PC-9 (cell line): ENCODE data around the gene ESPL1. TPM values are rescaled to one million over a fixed set of nuclear protein-coding genes. Genes with fewer than 3 reads are reported as not detected.
"Not testable (repeated sequence)": the region's sequence is repeated elsewhere in the genome, so short reads cannot be mapped to it uniquely, and the experiment has no call there.

Experiments used
- BruUV-seq: library from RNA; stranded (reverse); fragments of 400-500 nt; replicated peaks from 2 replicates; lab custom pipeline; 2021; lab: Mats Ljungman, UMichigan
- CTCF ChIA-PET: fragments of 300-600 bp; sonication (Branson Sonifier 250); formaldehyde crosslinking; loops from one replicate; lab custom pipeline; 2022; ENCODE audit warnings: antibody characterized with exemption; lab: Charles Lee
- POLR2A ChIA-PET: fragments of 300-600 bp; sonication (Branson Sonifier 250); formaldehyde crosslinking; loops from one replicate; lab custom pipeline; 2022; ENCODE audit warnings: antibody characterized with exemption; ENCODE audit not compliant: unreplicated experiment; lab: Charles Lee
- DNase-seq, 2 experiments: peaks; one replicate each; pipeline versions ENCODE4 v3.0.0 to v3.0.0-alpha.2; 2015 to 2022; ENCODE audit warnings: mixed read lengths in 1 of 2
- H2AFZ ChIP-seq: fragments of 200-600 bp; sonication (generic); 2 replicates; pipeline ENCODE4 v1.8.1; 2017; ENCODE audit warnings: antibody characterized with exemption
- H3F3A ChIP-seq: fragments of 200-600 bp; sonication (generic); 2 replicates; pipeline ENCODE4 v1.8.1; 2017; ENCODE audit warnings: antibody characterized with exemption, mild to moderate bottlenecking, low read depth; ENCODE audit not compliant: insufficient read depth
- H3K27ac ChIP-seq: fragments of 200-600 bp; sonication (generic); 2 replicates; pipeline ENCODE4 v1.6.1; 2016; ENCODE audit warnings: mixed run types
- H3K27me3 ChIP-seq: fragments of 200-600 bp; sonication (generic); 2 replicates; pipeline ENCODE4 v1.6.1; 2016; ENCODE audit warnings: low read depth, mixed run types; ENCODE audit not compliant: insufficient read depth
- H3K36me3 ChIP-seq: fragments of 200-600 bp; sonication (generic); 2 replicates; pipeline ENCODE4 v1.6.1; 2016; ENCODE audit warnings: low read depth, mixed run types
- H3K4me1 ChIP-seq: fragments of 200-600 bp; sonication (generic); replicated peaks from 2 replicates; pipeline ENCODE4 v1.6.1; 2016; ENCODE audit warnings: mixed run types; ENCODE audit not compliant: insufficient read depth
- H3K4me2 ChIP-seq: fragments of 200-600 bp; sonication (generic); 2 replicates; pipeline ENCODE4 v1.6.1; 2017; ENCODE audit warnings: mixed run types
- H3K4me3 ChIP-seq: fragments of 200-600 bp; sonication (generic); 2 replicates; pipeline ENCODE4 v1.6.1; 2016; ENCODE audit warnings: mixed run types
- H3K79me2 ChIP-seq: fragments of 200-600 bp; sonication (generic); 2 replicates; pipeline ENCODE4 v1.6.1; 2017; ENCODE audit warnings: low read depth, mixed run types
- H3K9me2 ChIP-seq: fragments of 200-600 bp; sonication (generic); 2 replicates; pipeline ENCODE4 v1.8.1; 2017; ENCODE audit warnings: mild to moderate bottlenecking; ENCODE audit not compliant: insufficient read depth
- H3K9me3 ChIP-seq: fragments of 200-600 bp; sonication (generic); 2 replicates; pipeline ENCODE4 v1.8.1; 2016; ENCODE audit warnings: low read depth; ENCODE audit not compliant: insufficient read depth
- H4K20me1 ChIP-seq: fragments of 200-600 bp; sonication (generic); 2 replicates; pipeline ENCODE4 v1.8.1; 2017; ENCODE audit not compliant: insufficient read depth
- CTCF ChIP-seq: fragments of 200-600 bp; sonication (generic); conservative IDR thresholded peaks from 2 replicates; pipeline ENCODE4 v1.6.1; 2017; ENCODE audit warnings: mixed run types, antibody characterized with exemption, mild to moderate bottlenecking, moderate library complexity
- EZH2 ChIP-seq: fragments of 200-600 bp; sonication (generic); IDR thresholded peaks from 2 replicates; pipeline ENCODE4 v1.8.0; 2017; ENCODE audit warnings: antibody characterized with exemption, low read depth
- intact Hi-C: fragments of 100-400 bp; cut with micrococcal nuclease; formaldehyde crosslinking; loops from one replicate; pipeline ENCODE4 v1.10.0; 2022; ENCODE audit not compliant: unreplicated experiment
- total RNA-seq: library from RNA; stranded (reverse); gene quantifications from 2 replicates; pipeline ENCODE4 v1.2.3, GENCODE V29; 2021

Gene ESPL1
- total RNA-seq, 1 experiment from 2014 or later = 42.0 TPM

- Histone ChIP-seq H3K9me3 (no peaks in the 10 kb centered on the region), H3F3A (peaks cover 19% of the 10 kb centered on the region), H3K4me2 (no peak overlapping the region), H2AFZ (no peak overlapping the region), H3K27me3 (no peaks in the 10 kb centered on the region), H3K9me2 (no peaks in the 10 kb centered on the region), H3K36me3 (0 out of 2 replicates have a peak, but pooled peaks cover under 1% of the 10 kb centered on the region), H3K27ac (no peak overlapping the region), H4K20me1 (no peaks in the 10 kb centered on the region), H3K79me2 (peaks cover 20% of the 10 kb centered on the region), H3K4me1 (peaks cover 19% of the 10 kb centered on the region), H3K4me3 (no peak overlapping the region)
- POLR2A ChIA-PET = no interaction called here
- CTCF ChIA-PET = interaction anchor here (0.5 kb wide), 1 partner anchor 102 kb away, joined by 8 read pairs; no protein-coding TSS in a partner anchor
- TF ChIP-seq EZH2 (no peak), CTCF (no peak)
- BruUV-seq = no TSS peak
- no peak for DNase-seq
- intact Hi-C loops = no loop called here
Measured at GRCh38 chr12:53292426-53292825, 24.3 kb downstream of the ESPL1 start.

DNA sequence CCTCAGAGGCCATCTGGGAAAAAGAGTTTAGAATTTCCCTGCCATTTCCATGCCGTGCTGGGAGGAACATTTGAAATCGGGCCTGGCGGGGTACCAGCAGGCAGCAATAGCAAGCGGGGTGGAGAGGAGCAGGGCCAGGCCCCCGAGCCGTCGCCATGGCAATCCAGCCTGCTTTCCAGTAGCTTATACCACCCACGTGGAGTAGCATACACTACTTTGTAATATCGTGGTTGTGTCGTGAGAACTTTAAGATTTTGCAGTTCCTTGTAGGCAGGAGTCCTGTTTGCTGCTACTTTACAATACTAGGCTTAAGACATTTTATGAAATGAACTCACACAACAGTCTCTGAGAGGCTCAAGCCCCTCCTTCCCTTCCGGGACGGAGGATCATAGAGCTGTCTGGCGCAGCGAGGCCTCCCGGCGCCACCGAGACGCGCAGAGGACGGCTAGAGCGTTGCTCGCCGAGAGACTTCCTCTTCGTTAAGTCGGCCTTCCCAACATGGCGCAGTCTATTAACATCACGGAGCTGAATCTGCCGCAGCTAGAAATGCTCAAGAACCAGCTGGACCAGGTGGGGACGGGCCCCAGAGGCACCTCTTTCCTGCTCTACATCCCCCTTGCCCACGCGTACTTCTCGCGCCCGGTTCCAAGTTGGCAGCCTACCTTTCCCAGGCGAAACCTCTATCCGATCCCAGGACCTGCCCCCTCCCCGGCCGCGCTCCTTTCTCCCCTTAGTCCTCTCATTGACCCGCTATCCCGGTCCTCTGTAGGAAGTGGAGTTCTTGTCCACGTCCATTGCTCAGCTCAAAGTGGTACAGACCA lies 27.2 kb downstream of the ESPL1 start, which contains the start of gene PFDN5:
TSS of gene PFDN5 (plus strand) at position 473 of the 821 bp plus-strand sequence. CDS start at position 499, 26 bp downstream.
- Histone ChIP-seq H2AFZ (peak within 1 kb of the TSS; percentile 91), H3K9me2 (no peaks in the 10 kb centered on the region), H3K4me3 (peak within 1 kb of the TSS; percentile 98), H3F3A (peaks cover 45% of the 10 kb centered on the region), H3K27ac (peak within 1 kb of the TSS; percentile 38), H3K27me3 (no peaks in the 10 kb centered on the region), H3K4me1 (peaks cover 40% of the 10 kb centered on the region), H3K79me2 (peaks cover 29% of the 10 kb centered on the region), H4K20me1 (no peaks in the 10 kb centered on the region), H3K4me2 (peak within 1 kb of the TSS; percentile 96), H3K36me3 (peaks cover 13% of the 10 kb centered on the region; the same call in 1 of the 2 replicates), H3K9me3 (no peaks in the 10 kb centered on the region)
- ChIA-PET CTCF (interaction anchor here (0.6 to 2.2 kb wide), 3 partner anchors 13 to 240 kb away, joined by 3 to 6 read pairs (median 3); partner anchors contain the start of gene AAAS), POLR2A (interaction anchor here (0.6 to 1.0 kb wide), 12 partner anchors 8 to 948 kb away, joined by 3 to 24 read pairs (median 4); partner anchors contain the start of gene AAAS)
- no TSS peak for BruUV-seq
- intact Hi-C loops = loop anchor here (2.0 to 5.0 kb wide), 2 partner anchors 26 to 243 kb away; partner anchors contain the start of genes AAAS and TNS2
- no peak for TF ChIP-seq CTCF
- no peak for TF ChIP-seq EZH2
- DNase-seq = peak; percentile 71 to 83

- Histone ChIP-seq H3K36me3 (peaks cover 13% of the 10 kb centered on the region; the same call in 1 of the 2 replicates), H3F3A (peaks cover 49% of the 10 kb centered on the region), H3K4me1 (peaks cover 46% of the 10 kb centered on the region), H4K20me1 (no peaks in the 10 kb centered on the region), H3K27ac (peak overlapping the region; percentile 38; the same call in 1 of the 2 replicates), H2AFZ (peak overlapping the region; percentile 91), H3K4me2 (peak overlapping the region; percentile 96), H3K9me2 (no peaks in the 10 kb centered on the region), H3K27me3 (no peaks in the 10 kb centered on the region), H3K79me2 (peaks cover 34% of the 10 kb centered on the region), H3K4me3 (peak overlapping the region; percentile 98), H3K9me3 (no peaks in the 10 kb centered on the region)
- POLR2A ChIA-PET = interaction anchor here (0.6 to 1.0 kb wide), 6 partner anchors 8 to 249 kb away, joined by 3 to 24 read pairs (median 5); no protein-coding TSS in a partner anchor
- CTCF ChIA-PET = interaction anchor here (2.2 kb wide), 1 partner anchor 25 kb away, joined by 6 read pairs; the partner anchor contains the start of gene AAAS
- BruUV-seq = no TSS peak
- no peak for DNase-seq
- TF ChIP-seq CTCF = no peak
- no peak for TF ChIP-seq EZH2
- intact Hi-C loops = loop anchor here (2.0 to 5.0 kb wide), 2 partner anchors 25 to 244 kb away; partner anchors contain the start of genes AAAS and TNS2
Measured at GRCh38 chr12:53295891-53296219, 27.8 kb downstream of the ESPL1 start.

DNA sequence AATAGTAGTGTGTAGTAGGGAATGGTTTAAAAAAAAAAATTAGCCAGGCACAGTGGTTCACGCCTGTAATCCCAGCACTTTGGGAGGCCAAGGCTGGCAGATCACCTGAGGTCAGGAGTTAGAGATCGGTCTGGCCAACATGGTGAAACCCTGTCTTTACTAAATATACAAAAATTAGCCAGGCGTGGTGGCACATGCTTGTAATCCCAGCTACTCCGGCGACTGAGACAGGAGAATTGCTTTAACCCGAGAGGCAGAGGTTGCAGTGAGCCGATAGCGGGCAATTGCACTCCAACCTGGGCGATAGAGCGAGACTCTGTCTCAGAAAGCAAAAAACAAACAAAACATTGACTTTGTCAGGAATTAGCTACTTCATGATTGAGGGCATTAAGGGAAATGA lies 29.0 kb downstream of the ESPL1 start:
- Histone ChIP-seq H3K4me1 (peaks cover 52% of the 10 kb centered on the region), H3K79me2 (peaks cover 47% of the 10 kb centered on the region), H3K4me3 (peak overlapping the region; percentile 98; the same call in 1 of the 2 replicates), H3K4me2 (peak overlapping the region; percentile 96; the same call in 1 of the 2 replicates), H3K36me3 (peaks cover 13% of the 10 kb centered on the region; the same call in 1 of the 2 replicates), H3K27ac (0 out of 2 replicates have a peak overlapping the region, but pooled peaks have one; percentile 87), H3F3A (peaks cover 53% of the 10 kb centered on the region)
- H2AFZ ChIP-seq, H4K20me1 ChIP-seq, DNase-seq, CTCF ChIA-PET, H3K27me3 ChIP-seq, H3K9me2 ChIP-seq, H3K9me3 ChIP-seq: not testable (repeated sequence)
- intact Hi-C loops = loop anchor here (5.0 kb wide), 1 partner anchor 245 kb away; the partner anchor contains the start of gene TNS2
- TSS peak; percentile 70 for BruUV-seq
- POLR2A ChIA-PET = interaction anchor here (0.7 kb wide), 1 partner anchor 112 kb away, joined by 3 read pairs; no protein-coding TSS in a partner anchor
